ENCODE results near the gene CLASP1. TPM values are rescaled to one million over a fixed set of nuclear protein-coding genes. Genes with fewer than 3 reads are reported as not detected.
"Not testable (repeated sequence)": the region's sequence is repeated elsewhere in the genome, so short reads cannot be mapped to it uniquely, and the experiment has no call there.

The CLASP1 gene
- total RNA-seq, 2 experiments from 2014 or later: 60.3 to 61.4 TPM

- ChIA-PET POLR2A (no interaction called here), CTCF (no interaction called here)
- no peaks in the 10 kb centered on the region for H3K9me3 Mint-ChIP-seq
- H3K27me3 Mint-ChIP-seq: no peaks in the 10 kb centered on the region
- TF ChIP-seq, protein P1, sequence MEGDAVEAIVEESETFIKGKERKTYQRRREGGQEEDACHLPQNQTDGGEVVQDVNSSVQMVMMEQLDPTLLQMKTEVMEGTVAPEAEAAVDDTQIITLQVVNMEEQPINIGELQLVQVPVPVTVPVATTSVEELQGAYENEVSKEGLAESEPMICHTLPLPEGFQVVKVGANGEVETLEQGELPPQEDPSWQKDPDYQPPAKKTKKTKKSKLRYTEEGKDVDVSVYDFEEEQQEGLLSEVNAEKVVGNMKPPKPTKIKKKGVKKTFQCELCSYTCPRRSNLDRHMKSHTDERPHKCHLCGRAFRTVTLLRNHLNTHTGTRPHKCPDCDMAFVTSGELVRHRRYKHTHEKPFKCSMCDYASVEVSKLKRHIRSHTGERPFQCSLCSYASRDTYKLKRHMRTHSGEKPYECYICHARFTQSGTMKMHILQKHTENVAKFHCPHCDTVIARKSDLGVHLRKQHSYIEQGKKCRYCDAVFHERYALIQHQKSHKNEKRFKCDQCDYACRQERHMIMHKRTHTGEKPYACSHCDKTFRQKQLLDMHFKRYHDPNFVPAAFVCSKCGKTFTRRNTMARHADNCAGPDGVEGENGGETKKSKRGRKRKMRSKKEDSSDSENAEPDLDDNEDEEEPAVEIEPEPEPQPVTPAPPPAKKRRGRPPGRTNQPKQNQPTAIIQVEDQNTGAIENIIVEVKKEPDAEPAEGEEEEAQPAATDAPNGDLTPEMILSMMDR (IDR thresholded peaks at IDR 0.05): no peak
- H3K4me3 Mint-ChIP-seq: no peak overlapping the region
- DNase-seq: no peak
- no peaks in the 10 kb centered on the region for H3K4me1 Mint-ChIP-seq (ENCODE audit: low read depth)
- no peak for ATAC-seq
- H3K36me3 Mint-ChIP-seq (ENCODE audit: low read depth): peaks cover 25% of the 10 kb centered on the region
- intact Hi-C loops (cut with micrococcal nuclease): no loop called here
- H3K27ac Mint-ChIP-seq: no peak overlapping the region
These were observed 301.0 kb downstream of the CLASP1 start for GRCh38 chr2:121348128-121348740.

DNA sequence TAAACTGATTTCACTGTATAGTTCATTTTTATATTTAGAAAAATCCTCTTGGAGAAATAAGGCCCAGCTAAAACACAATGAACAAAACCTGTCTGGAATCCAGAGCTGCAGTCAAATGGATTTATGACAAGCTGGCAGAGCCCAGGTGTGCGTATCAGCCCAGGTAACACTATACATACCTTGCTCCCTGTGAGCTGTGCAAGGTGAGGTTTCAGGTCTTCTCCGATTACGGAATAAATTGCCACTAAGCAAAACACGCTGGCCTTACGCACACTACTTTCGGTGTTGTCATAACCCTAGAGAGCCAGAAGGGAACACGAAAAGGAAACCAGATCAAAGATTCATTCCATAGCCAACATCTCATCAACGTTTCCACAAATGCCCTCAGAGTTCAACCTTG, 302.4 kb downstream of the CLASP1 start:
- DNase-seq (no peak), ATAC-seq (no peak)
- TF ChIP-seq, protein P1 (IDR thresholded peaks at IDR 0.05): no peak
- Mint-ChIP-seq H3K9me3 (no peaks in the 10 kb centered on the region), H3K36me3 (ENCODE audit: low read depth) (peaks cover 25% of the 10 kb centered on the region), H3K4me3 (no peak overlapping the region), H3K27me3 (no peaks in the 10 kb centered on the region), H3K27ac (no peak overlapping the region), H3K4me1 (ENCODE audit: low read depth) (no peaks in the 10 kb centered on the region)
- ChIA-PET POLR2A (no interaction called here), CTCF (interaction anchor here (0.6 to 1.8 kb wide), 2 partner anchors 9 to 465 kb away, joined by 3 to 12 read pairs; no protein-coding TSS in a partner anchor)
- intact Hi-C loops (cut with micrococcal nuclease): no loop called here

DNA sequence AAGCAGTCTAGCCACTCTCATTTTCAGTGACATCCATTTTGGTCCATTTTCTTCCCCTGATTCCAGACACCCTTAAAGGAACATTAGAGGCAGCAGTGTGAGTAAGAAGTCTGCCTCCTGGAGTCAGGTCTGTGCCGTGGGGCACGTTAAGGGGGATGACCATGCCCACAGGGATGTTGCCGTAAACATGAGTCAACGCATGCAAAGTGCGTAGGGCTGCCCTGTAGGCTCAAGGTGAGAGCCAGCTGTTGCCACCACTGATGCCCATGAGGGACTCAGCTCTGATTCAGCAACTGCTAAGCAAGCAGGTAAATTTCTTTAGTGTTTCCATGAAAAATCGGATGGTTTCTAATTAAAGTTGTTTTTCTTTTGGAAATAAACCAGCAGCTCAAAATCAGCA, 302.9 kb downstream of the CLASP1 start:
- H3K9me3 Mint-ChIP-seq: no peaks in the 10 kb centered on the region
- CTCF ChIA-PET: interaction anchor here (0.6 to 1.8 kb wide), 2 partner anchors 10 to 465 kb away, joined by 3 to 12 read pairs; no protein-coding TSS in a partner anchor
- intact Hi-C loops (cut with micrococcal nuclease): no loop called here
- TF ChIP-seq, protein P1 (IDR thresholded peaks at IDR 0.05): no peak
- ATAC-seq: no peak
- no peak overlapping the region for H3K4me3 Mint-ChIP-seq
- POLR2A ChIA-PET: no interaction called here
- no peak overlapping the region for H3K27ac Mint-ChIP-seq
- no peak for DNase-seq
- no peaks in the 10 kb centered on the region for H3K27me3 Mint-ChIP-seq
- H3K36me3 Mint-ChIP-seq (ENCODE audit: low read depth): peaks cover 27% of the 10 kb centered on the region
- no peaks in the 10 kb centered on the region for H3K4me1 Mint-ChIP-seq (ENCODE audit: low read depth)

DNA sequence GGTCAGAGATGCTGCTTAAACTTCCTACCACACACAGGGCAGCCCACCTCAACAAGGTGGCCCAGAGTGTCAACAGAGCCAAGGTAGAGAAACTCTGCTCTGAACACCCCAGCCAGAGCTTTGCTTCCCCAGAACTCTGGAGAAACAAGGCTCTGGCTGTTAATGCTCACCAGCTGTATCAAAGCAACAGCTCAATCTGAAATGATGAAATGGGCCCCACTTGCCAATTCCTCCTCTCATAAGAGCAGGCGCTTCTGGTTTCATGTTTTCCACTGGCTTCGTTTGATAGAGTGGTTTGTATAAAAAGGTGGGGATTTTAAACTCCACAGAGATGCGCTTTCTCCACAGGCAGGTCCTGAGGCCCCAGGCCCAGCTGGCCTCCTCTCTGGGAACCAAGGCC, 303.4 kb downstream of the CLASP1 start:
- Mint-ChIP-seq H3K36me3 (ENCODE audit: low read depth) (peaks cover 27% of the 10 kb centered on the region), H3K9me3 (no peaks in the 10 kb centered on the region), H3K4me3 (no peak overlapping the region), H3K27me3 (no peaks in the 10 kb centered on the region), H3K4me1 (ENCODE audit: low read depth) (no peaks in the 10 kb centered on the region), H3K27ac (no peak overlapping the region)
- TF ChIP-seq, protein P1 (IDR thresholded peaks at IDR 0.05): no peak
- intact Hi-C loops (cut with micrococcal nuclease): no loop called here
- POLR2A ChIA-PET: no interaction called here
- DNase-seq: no peak
- ATAC-seq: no peak
- CTCF ChIA-PET: interaction anchor here (1.8 kb wide), 1 partner anchor 10 kb away, joined by 12 read pairs; no protein-coding TSS in a partner anchor

- Mint-ChIP-seq H3K9me3 (no peaks in the 10 kb centered on the region), H3K4me3 (no peak overlapping the region), H3K4me1 (ENCODE audit: low read depth) (no peaks in the 10 kb centered on the region), H3K27ac (no peak overlapping the region), H3K27me3 (no peaks in the 10 kb centered on the region), H3K36me3 (ENCODE audit: low read depth) (peaks cover 27% of the 10 kb centered on the region)
- CTCF ChIA-PET: interaction anchor here (1.5 kb wide), 1 partner anchor 11 kb away, joined by 4 read pairs; no protein-coding TSS in a partner anchor
- POLR2A ChIA-PET: no interaction called here
- TF ChIP-seq, protein P1 (IDR thresholded peaks at IDR 0.05): no peak
- ATAC-seq (no peak), DNase-seq (no peak)
- intact Hi-C loops (cut with micrococcal nuclease): no loop called here
These were observed 304.2 kb downstream of the CLASP1 start for GRCh38 chr2:121345101-121345500.

- intact Hi-C loops (cut with micrococcal nuclease); H3K4me1 Mint-ChIP-seq (ENCODE audit: low read depth); DNase-seq; H3K27ac Mint-ChIP-seq; ATAC-seq; H3K4me3 Mint-ChIP-seq; H3K9me3 Mint-ChIP-seq; POLR2A ChIA-PET; H3K27me3 Mint-ChIP-seq: not testable (repeated sequence)
- CTCF ChIA-PET: interaction anchor here (1.5 kb wide), 1 partner anchor 12 kb away, joined by 4 read pairs; no protein-coding TSS in a partner anchor
- H3K36me3 Mint-ChIP-seq (ENCODE audit: low read depth): peaks cover 34% of the 10 kb centered on the region
These were observed 305.3 kb downstream of the CLASP1 start for GRCh38 chr2:121343828-121344399.
